Measurements from ENCODE around the gene DNM3. TPM values are rescaled to one million over a fixed set of nuclear protein-coding genes. Genes with fewer than 3 reads are reported as not detected.

DNM3 gene
- polyA plus RNA-seq, 2 donors: 0.53 to 0.76 TPM

DNA sequence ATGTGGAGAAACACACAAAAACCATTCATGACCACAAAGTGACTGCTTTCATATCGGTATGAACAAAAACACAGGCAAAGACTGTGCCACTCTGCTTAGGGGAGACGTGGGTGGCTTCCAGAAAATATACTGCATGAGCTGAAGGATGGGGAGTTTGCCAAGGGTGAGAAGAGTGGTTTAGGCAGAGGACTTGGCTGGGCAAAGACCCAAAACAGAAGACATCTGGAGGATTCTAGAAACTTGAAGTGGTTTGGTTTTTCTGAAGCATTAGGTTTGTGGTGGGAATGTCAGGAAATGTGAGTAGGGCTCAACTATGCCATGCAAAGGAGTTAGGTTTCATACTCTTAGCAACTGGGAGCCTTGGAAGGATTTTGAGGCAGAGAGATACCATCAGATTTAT lies 26.6 kb upstream of the DNM3 start:
- Histone ChIP-seq H3K27ac (ENCODE audit: low read depth in 2 of 2, low read length in 1 of 2) (no peak overlapping the region), H3K27me3 (ENCODE audit: control insufficient read depth in 1 of 2, insufficient read depth in 2 of 2, low read length in 2 of 2) (no peaks in the 10 kb centered on the region), H3K4me1 (ENCODE audit: control insufficient read depth in 2 of 2, insufficient read depth in 2 of 2, low read length in 1 of 2) (no peaks in the 10 kb centered on the region), H3K36me3 (ENCODE audit: control insufficient read depth in 2 of 2, insufficient read depth in 2 of 2, low read length in 1 of 2) (no peaks in the 10 kb centered on the region), H3K9me3 (ENCODE audit: control insufficient read depth in 2 of 2, insufficient read depth in 1 of 2, low read depth in 1 of 2, low read length in 1 of 2) (no peaks in the 10 kb centered on the region), H3K4me3 (ENCODE audit: low read depth in 1 of 2, low read length in 2 of 2) (no peak overlapping the region)
- WGBS, 2 donors: 50 to 55% methylated on average over 2 of the region's 2 CpGs

DNA sequence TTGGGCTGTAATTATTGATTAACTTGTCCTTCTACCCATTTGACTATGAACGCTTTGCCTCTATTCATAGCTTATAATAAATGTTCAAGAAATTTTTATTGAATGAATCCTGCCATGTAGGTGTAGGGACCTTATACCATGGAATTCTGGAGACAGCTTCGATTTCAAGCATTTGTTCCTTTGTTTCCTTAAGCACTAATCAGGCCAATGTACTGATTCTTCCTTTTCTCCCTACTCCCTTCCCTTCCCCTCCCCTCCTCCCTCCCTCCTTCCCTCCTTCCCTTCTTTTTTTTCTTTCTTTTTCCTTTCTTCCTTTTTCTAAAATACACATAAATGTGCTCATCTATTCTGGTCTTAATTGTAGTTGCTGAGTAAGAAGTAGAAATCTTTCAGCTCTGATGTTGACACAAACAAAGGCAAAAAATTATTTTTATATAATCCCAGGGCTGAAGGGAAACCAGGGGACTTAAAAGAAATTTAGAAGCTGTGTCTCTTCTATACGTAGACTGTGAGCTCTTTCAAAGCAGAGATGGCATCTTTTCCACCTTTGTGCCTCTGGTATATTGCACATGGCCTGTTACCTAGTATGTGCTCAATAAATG lies 24.9 kb upstream of the DNM3 start:
- 87 to 89% methylated on average over 3 of the region's 3 CpGs for WGBS, 2 donors
- Histone ChIP-seq H3K36me3 (ENCODE audit: control insufficient read depth in 2 of 2, insufficient read depth in 2 of 2, low read length in 1 of 2) (no peaks in the 10 kb centered on the region), H3K4me3 (ENCODE audit: low read depth in 1 of 2, low read length in 2 of 2) (no peak overlapping the region), H3K27me3 (ENCODE audit: control insufficient read depth in 1 of 2, insufficient read depth in 2 of 2, low read length in 2 of 2) (no peaks in the 10 kb centered on the region), H3K9me3 (ENCODE audit: control insufficient read depth in 2 of 2, insufficient read depth in 1 of 2, low read depth in 1 of 2, low read length in 1 of 2) (no peaks in the 10 kb centered on the region), H3K27ac (ENCODE audit: low read depth in 2 of 2, low read length in 1 of 2) (no peak overlapping the region), H3K4me1 (ENCODE audit: control insufficient read depth in 2 of 2, insufficient read depth in 2 of 2, low read length in 1 of 2) (no peaks in the 10 kb centered on the region)

- Histone ChIP-seq H3K27me3 (ENCODE audit: control insufficient read depth in 1 of 2, insufficient read depth in 2 of 2, low read length in 2 of 2) (no peaks in the 10 kb centered on the region), H3K9me3 (ENCODE audit: control insufficient read depth in 2 of 2, insufficient read depth in 1 of 2, low read depth in 1 of 2, low read length in 1 of 2) (no peaks in the 10 kb centered on the region), H3K27ac (ENCODE audit: low read depth in 2 of 2, low read length in 1 of 2) (no peak overlapping the region), H3K4me1 (ENCODE audit: control insufficient read depth in 2 of 2, insufficient read depth in 2 of 2, low read length in 1 of 2) (no peaks in the 10 kb centered on the region), H3K4me3 (ENCODE audit: low read depth in 1 of 2, low read length in 2 of 2) (no peak overlapping the region), H3K36me3 (ENCODE audit: control insufficient read depth in 2 of 2, insufficient read depth in 2 of 2, low read length in 1 of 2) (no peaks in the 10 kb centered on the region)
- 25 to 35% methylated on average over 3 of the region's 3 CpGs for WGBS, 2 donors
These were observed 23.6 kb upstream of the DNM3 start for GRCh38 chr1:171817511-171818265.

GRCh38 chr1:171819946-171820345 lies 21.4 kb upstream of the DNM3 start:
- no peaks in the 10 kb centered on the region for H3K36me3 ChIP-seq (ENCODE audit: control insufficient read depth in 2 of 2, insufficient read depth in 2 of 2, low read length in 1 of 2)
- H3K27ac ChIP-seq (ENCODE audit: low read depth in 2 of 2, low read length in 1 of 2): no peak overlapping the region
- no peaks in the 10 kb centered on the region for H3K4me1 ChIP-seq (ENCODE audit: control insufficient read depth in 2 of 2, insufficient read depth in 2 of 2, low read length in 1 of 2)
- H3K4me3 ChIP-seq (ENCODE audit: low read depth in 1 of 2, low read length in 2 of 2): no peak overlapping the region
- no peaks in the 10 kb centered on the region for H3K27me3 ChIP-seq (ENCODE audit: control insufficient read depth in 1 of 2, insufficient read depth in 2 of 2, low read length in 2 of 2)
- H3K9me3 ChIP-seq (ENCODE audit: control insufficient read depth in 2 of 2, insufficient read depth in 1 of 2, low read depth in 1 of 2, low read length in 1 of 2): no peaks in the 10 kb centered on the region
- WGBS, 2 donors: 53 to 63% methylated on average over 2 of the region's 2 CpGs

DNA sequence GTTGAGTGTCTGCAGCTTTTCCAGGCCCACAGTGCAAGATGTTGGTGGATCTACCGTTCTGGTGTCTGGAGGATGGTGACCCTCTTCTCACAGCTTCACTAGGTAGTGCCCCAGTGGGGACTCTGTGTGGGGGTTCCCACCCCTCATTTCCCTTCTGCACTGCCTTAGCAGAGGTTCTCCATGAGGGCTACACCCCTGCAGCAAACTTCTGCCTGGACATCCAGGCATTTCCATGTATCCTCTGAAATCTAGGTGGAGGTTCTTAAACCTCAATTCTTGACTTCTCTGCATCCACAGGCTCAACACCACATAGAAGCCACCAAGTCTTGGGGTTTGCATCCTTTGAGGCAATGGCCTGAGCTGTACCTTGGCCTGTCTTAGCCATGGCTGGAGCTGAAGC lies 14.3 kb upstream of the DNM3 start:
- WGBS, 2 donors: 93 to 95% methylated on average over 1 of the region's 1 CpG
- Histone ChIP-seq H3K9me3 (ENCODE audit: control insufficient read depth in 2 of 2, insufficient read depth in 1 of 2, low read depth in 1 of 2, low read length in 1 of 2) (peaks cover 0 to 7% of the 10 kb centered on the region in 2 donors), H3K27me3 (ENCODE audit: control insufficient read depth in 1 of 2, insufficient read depth in 2 of 2, low read length in 2 of 2) (no peaks in the 10 kb centered on the region), H3K36me3 (ENCODE audit: control insufficient read depth in 2 of 2, insufficient read depth in 2 of 2, low read length in 1 of 2) (no peaks in the 10 kb centered on the region), H3K4me3 (ENCODE audit: low read depth in 1 of 2, low read length in 2 of 2) (no peak overlapping the region), H3K4me1 (ENCODE audit: control insufficient read depth in 2 of 2, insufficient read depth in 2 of 2, low read length in 1 of 2) (no peaks in the 10 kb centered on the region), H3K27ac (ENCODE audit: low read depth in 2 of 2, low read length in 1 of 2) (no peak overlapping the region)

- 91 to 93% methylated on average over 11 of the region's 11 CpGs for WGBS, 2 donors
- H3K36me3 ChIP-seq (ENCODE audit: control insufficient read depth in 2 of 2, insufficient read depth in 2 of 2, low read length in 1 of 2): no peaks in the 10 kb centered on the region
- no peak overlapping the region for H3K27ac ChIP-seq (ENCODE audit: low read depth in 2 of 2, low read length in 1 of 2)
- peaks cover 0 to 7% of the 10 kb centered on the region in 2 donors for H3K9me3 ChIP-seq (ENCODE audit: control insufficient read depth in 2 of 2, insufficient read depth in 1 of 2, low read depth in 1 of 2, low read length in 1 of 2)
- no peak overlapping the region for H3K4me3 ChIP-seq (ENCODE audit: low read depth in 1 of 2, low read length in 2 of 2)
- no peaks in the 10 kb centered on the region for H3K27me3 ChIP-seq (ENCODE audit: control insufficient read depth in 1 of 2, insufficient read depth in 2 of 2, low read length in 2 of 2)
- H3K4me1 ChIP-seq (ENCODE audit: control insufficient read depth in 2 of 2, insufficient read depth in 2 of 2, low read length in 1 of 2): no peaks in the 10 kb centered on the region
These were observed 12.5 kb upstream of the DNM3 start for GRCh38 chr1:171828794-171829193.

GRCh38 chr1:171833091-171833825 lies 8.0 kb upstream of the DNM3 start:
- H3K4me1 ChIP-seq (ENCODE audit: control insufficient read depth in 2 of 2, insufficient read depth in 2 of 2, low read length in 1 of 2): no peaks in the 10 kb centered on the region
- no peak overlapping the region for H3K27ac ChIP-seq (ENCODE audit: low read depth in 2 of 2, low read length in 1 of 2)
- no peaks in the 10 kb centered on the region for H3K36me3 ChIP-seq (ENCODE audit: control insufficient read depth in 2 of 2, insufficient read depth in 2 of 2, low read length in 1 of 2)
- H3K27me3 ChIP-seq (ENCODE audit: control insufficient read depth in 1 of 2, insufficient read depth in 2 of 2, low read length in 2 of 2): no peaks in the 10 kb centered on the region
- H3K4me3 ChIP-seq (ENCODE audit: low read depth in 1 of 2, low read length in 2 of 2): no peak overlapping the region
- WGBS, 2 donors: 73 to 79% methylated on average over 4 of the region's 4 CpGs
- H3K9me3 ChIP-seq (ENCODE audit: control insufficient read depth in 2 of 2, insufficient read depth in 1 of 2, low read depth in 1 of 2, low read length in 1 of 2): no peaks in the 10 kb centered on the region

DNA sequence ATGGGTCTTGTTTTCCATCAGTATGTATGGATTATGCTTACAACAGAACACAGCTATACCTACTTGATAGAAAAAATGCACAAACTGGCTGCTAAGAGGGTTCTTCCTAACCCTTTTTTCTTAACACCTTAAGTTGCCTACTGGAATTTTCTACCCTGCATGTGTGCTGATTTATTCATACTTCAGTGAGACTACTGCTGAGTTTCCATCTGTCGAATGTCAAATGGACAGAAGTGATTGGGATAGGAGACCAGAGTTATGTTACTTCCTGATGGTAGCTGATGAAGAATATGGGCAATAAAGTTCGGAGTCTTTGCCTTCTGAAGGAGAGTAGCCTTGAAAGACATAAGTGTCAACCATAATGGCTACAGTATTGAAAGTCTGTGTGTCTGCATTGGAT lies 6.5 kb upstream of the DNM3 start:
- H3K9me3 ChIP-seq (ENCODE audit: control insufficient read depth in 2 of 2, insufficient read depth in 1 of 2, low read depth in 1 of 2, low read length in 1 of 2): no peaks in the 10 kb centered on the region
- H3K4me3 ChIP-seq (ENCODE audit: low read depth in 1 of 2, low read length in 2 of 2): no peak overlapping the region
- 90 to 93% methylated on average over 2 of the region's 2 CpGs for WGBS, 2 donors
- H3K27ac ChIP-seq (ENCODE audit: low read depth in 2 of 2, low read length in 1 of 2): no peak overlapping the region
- no peaks in the 10 kb centered on the region for H3K4me1 ChIP-seq (ENCODE audit: control insufficient read depth in 2 of 2, insufficient read depth in 2 of 2, low read length in 1 of 2)
- H3K36me3 ChIP-seq (ENCODE audit: control insufficient read depth in 2 of 2, insufficient read depth in 2 of 2, low read length in 1 of 2): no peaks in the 10 kb centered on the region
- no peaks in the 10 kb centered on the region for H3K27me3 ChIP-seq (ENCODE audit: control insufficient read depth in 1 of 2, insufficient read depth in 2 of 2, low read length in 2 of 2)

DNA sequence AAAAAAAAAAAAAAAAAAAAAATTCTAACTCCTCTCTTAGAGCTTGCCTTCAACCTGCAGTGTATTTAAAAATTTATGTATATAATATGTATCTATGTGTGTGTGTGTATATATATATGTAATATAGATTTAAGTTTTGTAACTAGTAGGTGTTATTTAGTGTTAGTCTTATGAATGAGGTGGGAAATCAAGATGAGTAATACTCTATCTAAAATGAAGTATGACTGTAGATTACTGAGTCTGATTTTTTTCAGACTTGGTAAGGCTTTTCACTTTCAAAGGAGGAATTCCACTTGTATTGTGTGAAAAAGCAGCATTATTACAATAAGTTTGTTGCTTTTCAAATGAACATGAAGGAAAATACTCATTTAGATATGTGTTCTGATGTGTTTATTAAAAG lies 5.4 kb upstream of the DNM3 start:
- Histone ChIP-seq H3K36me3 (ENCODE audit: control insufficient read depth in 2 of 2, insufficient read depth in 2 of 2, low read length in 1 of 2) (no peaks in the 10 kb centered on the region), H3K27ac (ENCODE audit: low read depth in 2 of 2, low read length in 1 of 2) (no peak overlapping the region), H3K27me3 (ENCODE audit: control insufficient read depth in 1 of 2, insufficient read depth in 2 of 2, low read length in 2 of 2) (no peaks in the 10 kb centered on the region), H3K9me3 (ENCODE audit: control insufficient read depth in 2 of 2, insufficient read depth in 1 of 2, low read depth in 1 of 2, low read length in 1 of 2) (no peaks in the 10 kb centered on the region), H3K4me1 (ENCODE audit: control insufficient read depth in 2 of 2, insufficient read depth in 2 of 2, low read length in 1 of 2) (no peaks in the 10 kb centered on the region), H3K4me3 (ENCODE audit: low read depth in 1 of 2, low read length in 2 of 2) (no peak overlapping the region)
